Panc1 (cell line): ENCODE results near the gene SPOCK1.

Experiments
- POLR2AphosphoS5 ChIP-seq: IDR thresholded peaks from 2 replicates; pipeline ENCODE4 v1.6.1; 2012; ENCODE audit warnings: mild to moderate bottlenecking, low read depth, low read length, moderate library complexity
- TCF7L2 ChIP-seq: IDR thresholded peaks from 2 replicates; pipeline ENCODE4 v1.6.1; 2011; ENCODE audit warnings: mild to moderate bottlenecking, low read depth, low read length, inconsistent platforms
- TF ChIP-seq, protein P1 (sequence below): fragments of 450-650 bp; IDR thresholded peaks from 2 replicates; pipeline ENCODE4 v1.5.1; 2017; ENCODE audit warnings: mild to moderate bottlenecking
- TF ChIP-seq, protein P2 (sequence below), 2 experiments: IDR thresholded peaks; 2 replicates each; pipeline ENCODE4 v1.6.1; 2011 to 2012; ENCODE audit warnings: low read depth in 2 of 2, control low read depth in 1 of 2, low read length in 1 of 2, mild to moderate bottlenecking in 1 of 2, moderate library complexity in 1 of 2; ENCODE audit not compliant: insufficient read depth in 1 of 2

DNA sequence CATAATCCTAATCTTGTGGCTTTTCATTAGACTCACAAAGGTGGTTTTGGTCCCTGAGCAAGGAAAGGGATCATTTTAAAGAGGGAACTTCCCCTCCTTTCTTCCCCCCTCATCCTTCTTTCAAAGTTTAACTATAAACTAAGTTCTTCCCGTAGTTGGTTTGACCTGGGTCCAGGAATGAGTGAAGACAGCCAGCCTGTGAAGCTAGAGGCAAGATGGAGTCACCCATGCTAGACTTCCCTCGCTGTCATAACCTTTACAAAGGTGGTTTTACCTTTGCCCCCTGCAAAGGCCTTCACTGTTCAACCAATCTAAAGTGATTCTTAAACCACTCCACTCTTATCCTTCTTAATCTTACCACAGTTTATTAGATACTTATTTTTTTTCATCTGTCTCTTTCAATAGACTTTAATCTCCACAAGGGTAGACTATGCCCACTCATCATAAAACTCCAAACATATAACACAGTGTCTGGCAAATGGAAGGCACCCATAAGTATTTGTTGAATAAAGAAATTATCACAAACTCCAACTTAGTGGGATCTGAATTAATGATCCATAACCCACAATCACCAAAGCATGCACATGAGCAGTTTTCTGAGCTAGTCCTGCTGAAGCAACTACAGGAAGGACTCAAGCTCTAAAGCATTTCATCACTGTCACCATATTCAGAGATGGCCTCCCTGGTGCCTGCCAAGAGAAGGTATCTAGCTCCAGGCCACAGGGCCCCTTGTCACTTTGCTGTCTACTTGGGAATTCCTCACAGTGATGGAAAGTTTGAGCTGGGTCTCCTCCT is 369.0 kb downstream of the SPOCK1 start:
- TF ChIP-seq, protein P1, sequence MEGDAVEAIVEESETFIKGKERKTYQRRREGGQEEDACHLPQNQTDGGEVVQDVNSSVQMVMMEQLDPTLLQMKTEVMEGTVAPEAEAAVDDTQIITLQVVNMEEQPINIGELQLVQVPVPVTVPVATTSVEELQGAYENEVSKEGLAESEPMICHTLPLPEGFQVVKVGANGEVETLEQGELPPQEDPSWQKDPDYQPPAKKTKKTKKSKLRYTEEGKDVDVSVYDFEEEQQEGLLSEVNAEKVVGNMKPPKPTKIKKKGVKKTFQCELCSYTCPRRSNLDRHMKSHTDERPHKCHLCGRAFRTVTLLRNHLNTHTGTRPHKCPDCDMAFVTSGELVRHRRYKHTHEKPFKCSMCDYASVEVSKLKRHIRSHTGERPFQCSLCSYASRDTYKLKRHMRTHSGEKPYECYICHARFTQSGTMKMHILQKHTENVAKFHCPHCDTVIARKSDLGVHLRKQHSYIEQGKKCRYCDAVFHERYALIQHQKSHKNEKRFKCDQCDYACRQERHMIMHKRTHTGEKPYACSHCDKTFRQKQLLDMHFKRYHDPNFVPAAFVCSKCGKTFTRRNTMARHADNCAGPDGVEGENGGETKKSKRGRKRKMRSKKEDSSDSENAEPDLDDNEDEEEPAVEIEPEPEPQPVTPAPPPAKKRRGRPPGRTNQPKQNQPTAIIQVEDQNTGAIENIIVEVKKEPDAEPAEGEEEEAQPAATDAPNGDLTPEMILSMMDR: no peak
- no peak for TF ChIP-seq POLR2AphosphoS5
- TF ChIP-seq, protein P2, sequence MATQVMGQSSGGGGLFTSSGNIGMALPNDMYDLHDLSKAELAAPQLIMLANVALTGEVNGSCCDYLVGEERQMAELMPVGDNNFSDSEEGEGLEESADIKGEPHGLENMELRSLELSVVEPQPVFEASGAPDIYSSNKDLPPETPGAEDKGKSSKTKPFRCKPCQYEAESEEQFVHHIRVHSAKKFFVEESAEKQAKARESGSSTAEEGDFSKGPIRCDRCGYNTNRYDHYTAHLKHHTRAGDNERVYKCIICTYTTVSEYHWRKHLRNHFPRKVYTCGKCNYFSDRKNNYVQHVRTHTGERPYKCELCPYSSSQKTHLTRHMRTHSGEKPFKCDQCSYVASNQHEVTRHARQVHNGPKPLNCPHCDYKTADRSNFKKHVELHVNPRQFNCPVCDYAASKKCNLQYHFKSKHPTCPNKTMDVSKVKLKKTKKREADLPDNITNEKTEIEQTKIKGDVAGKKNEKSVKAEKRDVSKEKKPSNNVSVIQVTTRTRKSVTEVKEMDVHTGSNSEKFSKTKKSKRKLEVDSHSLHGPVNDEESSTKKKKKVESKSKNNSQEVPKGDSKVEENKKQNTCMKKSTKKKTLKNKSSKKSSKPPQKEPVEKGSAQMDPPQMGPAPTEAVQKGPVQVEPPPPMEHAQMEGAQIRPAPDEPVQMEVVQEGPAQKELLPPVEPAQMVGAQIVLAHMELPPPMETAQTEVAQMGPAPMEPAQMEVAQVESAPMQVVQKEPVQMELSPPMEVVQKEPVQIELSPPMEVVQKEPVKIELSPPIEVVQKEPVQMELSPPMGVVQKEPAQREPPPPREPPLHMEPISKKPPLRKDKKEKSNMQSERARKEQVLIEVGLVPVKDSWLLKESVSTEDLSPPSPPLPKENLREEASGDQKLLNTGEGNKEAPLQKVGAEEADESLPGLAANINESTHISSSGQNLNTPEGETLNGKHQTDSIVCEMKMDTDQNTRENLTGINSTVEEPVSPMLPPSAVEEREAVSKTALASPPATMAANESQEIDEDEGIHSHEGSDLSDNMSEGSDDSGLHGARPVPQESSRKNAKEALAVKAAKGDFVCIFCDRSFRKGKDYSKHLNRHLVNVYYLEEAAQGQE (IDR thresholded peaks at IDR 0.05; ENCODE audit: insufficient read depth in 1 of 2, low read depth in 2 of 2, low read length in 1 of 2): no peak
- no peak for TF ChIP-seq TCF7L2
